H9 (cell line): ENCODE measurements around the gene DNAJA4. TPM values are rescaled to one million over a fixed set of nuclear protein-coding genes. Genes with fewer than 3 reads are reported as not detected.

Experiments
- DNase-seq: peaks from one replicate; pipeline ENCODE4 v3.0.0-alpha.2; 2017
- H2AFZ ChIP-seq: one replicate; pipeline ENCODE4 v1.6.1; 2013; ENCODE audit warnings: mild to moderate bottlenecking, low read length, control low read depth, moderate library complexity
- H2AK5ac ChIP-seq: 2 replicates; pipeline ENCODE4 v1.6.1; 2013; ENCODE audit warnings: low read length, control low read depth, mixed read lengths; ENCODE audit not compliant: insufficient read length
- H2BK120ac ChIP-seq: one replicate; pipeline ENCODE4 v1.6.1; 2013; ENCODE audit warnings: low read depth, mild to moderate bottlenecking, low read length, control low read depth, inconsistent platforms; ENCODE audit not compliant: poor library complexity, severe bottlenecking
- H2BK12ac ChIP-seq: 2 replicates; pipeline ENCODE4 v1.6.1; 2013; ENCODE audit warnings: low read length, control low read depth, mixed read lengths, low read depth; ENCODE audit not compliant: insufficient read length
- H2BK15ac ChIP-seq: 2 replicates; pipeline ENCODE4 v1.6.1; 2013; ENCODE audit warnings: low read depth, low read length, control low read depth
- H2BK20ac ChIP-seq: one replicate; pipeline ENCODE4 v1.6.1; 2013; ENCODE audit warnings: low read depth, mild to moderate bottlenecking, low read length, control low read depth, inconsistent platforms; ENCODE audit not compliant: poor library complexity, severe bottlenecking
- H2BK5ac ChIP-seq: 2 replicates; pipeline ENCODE4 v1.6.1; 2013; ENCODE audit warnings: low read length, control low read depth, mixed read lengths; ENCODE audit not compliant: insufficient read length
- H3K14ac ChIP-seq: 2 replicates; pipeline ENCODE4 v1.6.1; 2013; ENCODE audit warnings: low read length, control low read depth; ENCODE audit not compliant: insufficient read depth
- H3K18ac ChIP-seq: 2 replicates; pipeline ENCODE4 v1.6.1; 2013; ENCODE audit warnings: low read depth, mild to moderate bottlenecking, mixed read lengths, low read length, control low read depth; ENCODE audit not compliant: insufficient read length
- H3K23ac ChIP-seq: 2 replicates; pipeline ENCODE4 v1.6.1; 2013; ENCODE audit warnings: low read length, control low read depth, mixed read lengths, low read depth; ENCODE audit not compliant: insufficient read length
- H3K23me2 ChIP-seq: 2 replicates; pipeline ENCODE4 v1.6.1; 2013; ENCODE audit warnings: low read depth, mild to moderate bottlenecking, mixed read lengths, low read length, control low read depth; ENCODE audit not compliant: insufficient read length, poor library complexity, severe bottlenecking
- H3K27ac ChIP-seq: 2 replicates; pipeline ENCODE4 v1.5.1; 2013; ENCODE audit warnings: low read length, control low read depth, mixed read lengths, low read depth; ENCODE audit not compliant: insufficient read length
- H3K27me3 ChIP-seq: 2 replicates; pipeline ENCODE4 v1.6.1; 2013; ENCODE audit warnings: low read length, control low read depth, inconsistent platforms; ENCODE audit not compliant: insufficient read depth
- H3K4ac ChIP-seq: 2 replicates; pipeline ENCODE4 v1.6.1; 2013; ENCODE audit warnings: low read depth, mild to moderate bottlenecking, control low read depth, inconsistent platforms, low read length, moderate library complexity
- H3K4me1 ChIP-seq: 2 replicates; pipeline ENCODE4 v1.6.1; 2013; ENCODE audit warnings: low read length, control low read depth, inconsistent platforms; ENCODE audit not compliant: insufficient read depth
- H3K4me2 ChIP-seq: 2 replicates; pipeline ENCODE4 v1.6.1; 2013; ENCODE audit warnings: low read length, control low read depth, mixed read lengths; ENCODE audit not compliant: insufficient read length, insufficient read depth
- H3K56ac ChIP-seq: 2 replicates; pipeline ENCODE4 v1.6.1; 2013; ENCODE audit warnings: low read depth, mild to moderate bottlenecking, mixed read lengths, low read length, control low read depth; ENCODE audit not compliant: insufficient read length
- H3K79me1 ChIP-seq: 2 replicates; pipeline ENCODE4 v1.6.1; 2013; ENCODE audit warnings: low read depth, mild to moderate bottlenecking, moderate library complexity, low read length, control low read depth, inconsistent platforms; ENCODE audit not compliant: insufficient read depth, poor library complexity, severe bottlenecking
- H3K79me2 ChIP-seq: 2 replicates; pipeline ENCODE4 v1.6.1; 2013; ENCODE audit warnings: low read length, control low read depth, inconsistent platforms; ENCODE audit not compliant: insufficient read depth
- H3K9ac ChIP-seq: 2 replicates; pipeline ENCODE4 v1.6.1; 2013; ENCODE audit warnings: low read length, control low read depth, mixed read lengths; ENCODE audit not compliant: insufficient read length; ENCODE audit errors: extremely low read depth
- H3K9me3 ChIP-seq: one replicate; pipeline ENCODE4 v1.6.1; 2013; ENCODE audit warnings: low read depth, low read length, inconsistent platforms; ENCODE audit not compliant: control insufficient read depth
- H3T11ph ChIP-seq: one replicate; pipeline ENCODE4 v1.6.1; 2013; ENCODE audit warnings: mild to moderate bottlenecking, low read length, control low read depth, inconsistent platforms
- H4K20me1 ChIP-seq: one replicate; pipeline ENCODE4 v1.6.1; 2013; ENCODE audit not compliant: control insufficient read depth, insufficient read length, insufficient read depth
- H4K5ac ChIP-seq: 2 replicates; pipeline ENCODE4 v1.6.1; 2013; ENCODE audit warnings: low read depth, mild to moderate bottlenecking, mixed read lengths, low read length, control low read depth; ENCODE audit not compliant: insufficient read length
- H4K8ac ChIP-seq: replicated peaks from 2 replicates; pipeline ENCODE4 v1.6.1; 2013; ENCODE audit warnings: low read length, control low read depth, mixed read lengths, low read depth; ENCODE audit not compliant: insufficient read length
- H4K91ac ChIP-seq: 2 replicates; pipeline ENCODE4 v1.6.1; 2013; ENCODE audit warnings: low read depth, mild to moderate bottlenecking, moderate library complexity, mixed read lengths, low read length, control low read depth; ENCODE audit not compliant: insufficient read length
- H3K27ac Mint-ChIP-seq, 3 experiments: 2 replicates in 2 of 3; 3 replicates in 1 of 3; pipeline ENCODE4 v1.8.0; 2020 to 2021; ENCODE audit warnings: mixed read lengths in 3 of 3, mild to moderate bottlenecking in 1 of 3, moderate library complexity in 1 of 3
- H3K27me3 Mint-ChIP-seq: 2 replicates; pipeline ENCODE4 v1.8.0; 2021; ENCODE audit warnings: low read depth, mild to moderate bottlenecking, moderate library complexity, mixed read lengths
- H3K36me3 Mint-ChIP-seq, 3 experiments: 2 replicates in 2 of 3; 3 replicates in 1 of 3; pipeline ENCODE4 v1.8.0; 2020 to 2021; ENCODE audit warnings: low read depth in 3 of 3, mixed read lengths in 3 of 3; ENCODE audit not compliant: insufficient read depth in 1 of 3
- H3K4me1 Mint-ChIP-seq, 2 experiments: 2 replicates each; pipeline ENCODE4 v1.8.0; 2020; ENCODE audit warnings: mixed read lengths in 2 of 2
- H3K4me3 Mint-ChIP-seq, 2 experiments: 2 replicates in 1 of 2; 3 replicates in 1 of 2; pipeline ENCODE4 v1.8.0; 2020 to 2021; ENCODE audit warnings: mild to moderate bottlenecking in 2 of 2, mixed read lengths in 2 of 2, moderate library complexity in 1 of 2
- H3K9me3 Mint-ChIP-seq, 2 experiments: 2 replicates in 1 of 2; 3 replicates in 1 of 2; pipeline ENCODE4 v1.8.0; 2020; ENCODE audit warnings: mild to moderate bottlenecking in 2 of 2, mixed read lengths in 2 of 2, moderate library complexity in 1 of 2
- WGBS: extraction: QIAGEN DNeasy Blood & Tissue Kit; methylation state at CpG from one replicate; pipeline ENCODE4 v1.1.7; 2013; ENCODE audit warnings: missing lambda C conversion rate, low lambda C conversion rate, mixed read lengths; ENCODE audit not compliant: insufficient read length; ENCODE audit errors: extremely low coverage; 5-methylcytosine and 5-hydroxymethylcytosine counted together
- total RNA-seq: library from RNA; stranded (reverse); gene quantifications from 2 replicates; pipeline ENCODE4 v1.2.1, GENCODE V29; 2021
- TF ChIP-seq, protein P1 (sequence below): fragments of 200-600 bp; sonication (generic); conservative IDR thresholded peaks from 3 replicates; pipeline ENCODE4 v1.8.0; 2021; ENCODE audit warnings: antibody characterized with exemption, mild to moderate bottlenecking

Gene DNAJA4
- total RNA-seq, 1 experiment from 2014 or later: 0.13 TPM

DNA sequence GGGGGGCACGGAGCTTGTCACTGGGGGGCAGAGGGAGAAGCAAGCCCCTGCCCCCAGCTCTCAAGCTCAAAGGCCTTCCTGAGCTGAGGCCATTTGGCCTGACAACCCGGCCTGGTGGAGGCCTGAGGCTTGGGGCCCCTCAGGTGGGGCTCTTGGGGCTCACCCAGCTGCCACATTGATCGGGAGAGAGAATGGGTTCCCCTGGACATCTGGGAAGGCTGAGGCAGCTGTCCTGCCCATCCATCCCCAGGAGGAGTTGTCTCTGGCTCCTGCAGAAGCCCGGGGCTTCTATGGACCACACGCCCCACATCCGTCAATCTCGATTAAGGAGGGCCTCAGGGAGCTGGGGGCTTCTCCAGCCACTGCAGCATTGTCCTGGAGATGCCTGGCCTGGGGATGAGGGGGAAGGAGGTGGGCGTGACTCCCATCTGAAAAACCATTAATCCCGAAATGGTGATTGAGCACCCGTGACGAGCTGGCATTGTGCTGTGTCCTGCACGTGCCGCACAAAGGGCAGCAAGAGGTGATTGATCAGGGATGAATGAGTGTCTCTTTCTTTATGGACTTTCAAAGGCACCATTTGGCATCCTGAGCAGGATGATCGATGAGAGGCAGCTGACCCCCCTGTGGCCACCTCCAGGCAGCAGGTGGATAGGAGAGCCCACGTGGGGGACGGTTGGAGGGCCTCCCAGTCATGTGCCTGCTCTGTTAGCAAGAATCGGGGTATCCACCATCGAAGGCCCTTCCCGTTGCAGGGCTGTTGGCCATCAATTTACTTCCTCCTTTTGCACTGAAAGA, 58.6 kb downstream of the DNAJA4 start:
- H2AK5ac ChIP-seq: no peak overlapping the region
- H3K27me3 Mint-ChIP-seq: peaks cover 2% of the 10 kb centered on the region
- no peak overlapping the region for H2BK15ac ChIP-seq
- no peaks in the 10 kb centered on the region for H3K36me3 Mint-ChIP-seq
- no peak overlapping the region for H4K5ac ChIP-seq
- TF ChIP-seq, protein P1, sequence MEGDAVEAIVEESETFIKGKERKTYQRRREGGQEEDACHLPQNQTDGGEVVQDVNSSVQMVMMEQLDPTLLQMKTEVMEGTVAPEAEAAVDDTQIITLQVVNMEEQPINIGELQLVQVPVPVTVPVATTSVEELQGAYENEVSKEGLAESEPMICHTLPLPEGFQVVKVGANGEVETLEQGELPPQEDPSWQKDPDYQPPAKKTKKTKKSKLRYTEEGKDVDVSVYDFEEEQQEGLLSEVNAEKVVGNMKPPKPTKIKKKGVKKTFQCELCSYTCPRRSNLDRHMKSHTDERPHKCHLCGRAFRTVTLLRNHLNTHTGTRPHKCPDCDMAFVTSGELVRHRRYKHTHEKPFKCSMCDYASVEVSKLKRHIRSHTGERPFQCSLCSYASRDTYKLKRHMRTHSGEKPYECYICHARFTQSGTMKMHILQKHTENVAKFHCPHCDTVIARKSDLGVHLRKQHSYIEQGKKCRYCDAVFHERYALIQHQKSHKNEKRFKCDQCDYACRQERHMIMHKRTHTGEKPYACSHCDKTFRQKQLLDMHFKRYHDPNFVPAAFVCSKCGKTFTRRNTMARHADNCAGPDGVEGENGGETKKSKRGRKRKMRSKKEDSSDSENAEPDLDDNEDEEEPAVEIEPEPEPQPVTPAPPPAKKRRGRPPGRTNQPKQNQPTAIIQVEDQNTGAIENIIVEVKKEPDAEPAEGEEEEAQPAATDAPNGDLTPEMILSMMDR: no peak
- H2BK5ac ChIP-seq: no peak overlapping the region
- no peak overlapping the region for H2BK120ac ChIP-seq
- H3K9me3 Mint-ChIP-seq: no peaks in the 10 kb centered on the region
- no peak overlapping the region for H3K9ac ChIP-seq
- no peak overlapping the region for H3K27ac ChIP-seq
- no peak overlapping the region for H3K18ac ChIP-seq
- no peaks in the 10 kb centered on the region for H3K79me2 ChIP-seq
- H3K79me1 ChIP-seq: no peaks in the 10 kb centered on the region
- H4K8ac ChIP-seq: no peak overlapping the region
- H3K56ac ChIP-seq: no peak overlapping the region
- H3K4ac ChIP-seq: no peak overlapping the region
- H3K23me2 ChIP-seq: no peaks in the 10 kb centered on the region
- H2BK12ac ChIP-seq: no peak overlapping the region
- WGBS: no CpG with 5 or more reads among the region's 19 CpGs
- H3K23ac ChIP-seq: no peak overlapping the region
- no peak overlapping the region; a peak in 1 of 5 replicates for H3K4me3 Mint-ChIP-seq
- H3K4me1 Mint-ChIP-seq: peaks cover 23 to 41% of the 10 kb centered on the region in 2 experiments
- peak overlapping the region in 2 of 3 experiments; percentile 73 to 95; a peak in 4 of 7 replicates for H3K27ac Mint-ChIP-seq
- no peak overlapping the region for H3T11ph ChIP-seq
- H3K9me3 ChIP-seq: no peaks in the 10 kb centered on the region
- no peak overlapping the region for H3K14ac ChIP-seq
- H4K20me1 ChIP-seq: no peaks in the 10 kb centered on the region
- no peak overlapping the region for H3K4me2 ChIP-seq
- H3K4me1 ChIP-seq: peaks cover 7% of the 10 kb centered on the region; the same call in 1 of the 2 replicates
- H3K27me3 ChIP-seq: no peaks in the 10 kb centered on the region
- DNase-seq: no peak
- no peak overlapping the region for H4K91ac ChIP-seq
- no peak overlapping the region for H2AFZ ChIP-seq
- no peak overlapping the region for H2BK20ac ChIP-seq
